HG03280 (cell line): ENCODE measurements around the gene ATP10B.

Experiments used
- ATAC-seq: cut with Tn5 transposase; IDR thresholded peaks from one replicate; pipeline ENCODE4 v1.9.1; 2021; ENCODE audit warnings: mild to moderate bottlenecking, moderate library complexity; ENCODE audit not compliant: unreplicated experiment

The ATP10B gene

GRCh38 chr5:160641405-160641804, 210.6 kb downstream of the ATP10B start:
- no peak for ATAC-seq

GRCh38 chr5:160640406-160640805, 211.6 kb downstream of the ATP10B start:
- no peak for ATAC-seq

- no peak for ATAC-seq
Observed at GRCh38 chr5:160638161-160638742, 213.8 kb downstream of the ATP10B start.

GRCh38 chr5:160637357-160638090, 214.5 kb downstream of the ATP10B start:
- no peak for ATAC-seq

GRCh38 chr5:160635663-160636062, 216.3 kb downstream of the ATP10B start:
- ATAC-seq, result no peak

GRCh38 chr5:160635046-160635445, 217.0 kb downstream of the ATP10B start:
- no peak for ATAC-seq

- no peak for ATAC-seq
Observed at GRCh38 chr5:160629003-160629402, 223.0 kb downstream of the ATP10B start.

- ATAC-seq, result no peak
Observed at GRCh38 chr5:160628619-160628968, 223.4 kb downstream of the ATP10B start.

- no peak for ATAC-seq
Observed at GRCh38 chr5:160627921-160628618, 223.9 kb downstream of the ATP10B start.

- no peak for ATAC-seq
Observed at GRCh38 chr5:160626322-160626721, 225.7 kb downstream of the ATP10B start.

GRCh38 chr5:160621526-160621925, 230.5 kb downstream of the ATP10B start:
- ATAC-seq, result no peak

- ATAC-seq, result no peak
Observed at GRCh38 chr5:160620401-160620800, 231.6 kb downstream of the ATP10B start.

- ATAC-seq, result no peak
Observed at GRCh38 chr5:160619381-160619780, 232.6 kb downstream of the ATP10B start.

GRCh38 chr5:160618286-160618685, 233.7 kb downstream of the ATP10B start:
- ATAC-seq, result no peak

- ATAC-seq, result no peak
Observed at GRCh38 chr5:160616712-160617497, 235.1 kb downstream of the ATP10B start.

GRCh38 chr5:160614136-160614535, 237.9 kb downstream of the ATP10B start:
- ATAC-seq, result no peak

- no peak for ATAC-seq
Observed at GRCh38 chr5:160605266-160605665, 246.7 kb downstream of the ATP10B start.

- no peak for ATAC-seq
Observed at GRCh38 chr5:160604484-160604883, 247.5 kb downstream of the ATP10B start.

GRCh38 chr5:160602744-160603143, 249.3 kb downstream of the ATP10B start:
- no peak for ATAC-seq

- no peak for ATAC-seq
Observed at GRCh38 chr5:160601046-160601445, 251.0 kb downstream of the ATP10B start.

GRCh38 chr5:160573318-160573717, 278.7 kb downstream of the ATP10B start:
- no peak for ATAC-seq
